HG03558 (cell line): Measurements from ENCODE around the gene ALPK3.
"Not testable (repeated sequence)": the region's sequence is repeated elsewhere in the genome, so short reads cannot be mapped to it uniquely, and the experiment has no call there.

Source experiments
- ATAC-seq: cut with Tn5 transposase; IDR thresholded peaks from one replicate; pipeline ENCODE4 v1.9.1; 2021; ENCODE audit warnings: moderate number of reproducible peaks; ENCODE audit not compliant: unreplicated experiment; ENCODE audit errors: extremely low read depth

ALPK3 gene

GRCh38 chr15:84839714-84840113, 22.6 kb downstream of the ALPK3 start:
- no peak for ATAC-seq

- no peak for ATAC-seq
Observed at GRCh38 chr15:84840255-84840654, 23.1 kb downstream of the ALPK3 start.

DNA sequence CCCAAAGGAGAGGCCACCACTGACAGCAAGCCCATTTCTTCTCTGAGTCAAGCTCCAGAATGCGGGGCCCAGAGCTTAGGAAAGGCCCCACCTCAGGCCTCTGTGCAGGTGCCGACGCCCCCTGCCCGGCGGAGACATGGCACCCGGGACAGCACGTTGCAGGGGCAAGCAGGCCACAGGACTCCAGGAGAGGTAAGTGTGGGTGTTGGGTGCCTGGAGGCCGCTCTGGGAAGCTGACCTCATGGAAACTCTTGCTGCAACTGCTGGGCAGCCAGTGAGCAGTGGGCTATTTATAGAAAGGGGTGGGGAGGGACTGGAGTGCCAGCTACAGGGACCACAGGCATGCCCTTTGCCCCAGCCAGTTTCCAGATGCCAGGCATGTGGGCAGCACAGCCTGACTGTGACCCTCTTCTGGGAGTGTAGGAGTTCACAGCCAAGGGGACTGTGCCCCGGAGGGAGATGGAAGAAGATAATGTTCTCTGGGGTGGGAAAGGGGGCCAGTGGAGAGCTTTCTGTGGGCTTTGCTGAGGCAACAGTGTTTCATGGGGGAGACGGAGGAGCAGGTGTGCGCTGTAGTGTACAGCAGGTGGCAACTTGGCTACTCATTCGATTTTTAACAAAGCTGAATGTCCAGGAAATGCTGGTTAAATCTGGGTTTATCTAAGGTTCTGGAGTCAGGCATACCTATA, 23.7 kb downstream of the ALPK3 start:
- no peak for ATAC-seq

DNA sequence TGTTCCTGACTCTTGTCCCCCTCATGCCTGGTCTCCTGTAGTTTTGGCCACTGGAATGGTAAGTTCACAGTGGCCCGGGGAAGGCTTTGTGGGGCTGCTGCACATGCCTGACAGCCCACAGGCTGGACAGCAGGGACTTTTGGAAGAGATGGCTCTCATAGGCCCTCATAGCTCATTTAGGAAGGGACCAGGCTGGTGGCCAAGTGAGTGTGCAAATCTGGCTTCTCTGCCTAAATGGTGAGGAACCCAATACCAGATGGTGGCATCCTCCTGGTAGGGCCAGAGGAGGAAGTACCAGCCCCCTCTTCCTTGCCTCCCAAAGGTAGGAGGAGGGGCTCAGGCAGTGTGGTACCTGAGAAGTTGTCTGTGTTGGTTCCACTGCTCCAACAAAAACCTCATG, 25.6 kb downstream of the ALPK3 start:
- no peak for ATAC-seq

- no peak for ATAC-seq
Observed at GRCh38 chr15:84844964-84845363, 27.8 kb downstream of the ALPK3 start.

DNA sequence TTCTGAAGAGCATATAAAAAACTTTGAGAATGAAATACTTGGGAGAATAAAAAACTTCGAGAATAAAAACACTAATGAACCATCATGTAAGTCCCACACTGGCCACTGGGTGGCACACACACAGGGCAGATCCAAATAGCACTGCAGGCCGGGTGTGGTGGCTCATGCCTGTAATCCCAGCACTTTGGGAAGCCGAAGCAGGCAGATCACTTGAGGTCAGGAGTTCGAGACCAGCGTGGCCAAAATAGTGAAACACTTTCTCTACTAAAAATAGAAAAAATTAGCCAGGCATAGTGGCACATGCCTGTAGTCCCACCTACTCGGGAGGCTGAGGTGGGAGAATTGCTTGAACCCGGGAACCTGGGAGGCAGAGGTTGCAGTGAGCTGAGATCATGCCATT, 28.5 kb downstream of the ALPK3 start:
- ATAC-seq: not testable (repeated sequence)

GRCh38 chr15:84846269-84846668, 29.1 kb downstream of the ALPK3 start:
- ATAC-seq: no peak

GRCh38 chr15:84847382-84847781, 30.2 kb downstream of the ALPK3 start:
- no peak for ATAC-seq

DNA sequence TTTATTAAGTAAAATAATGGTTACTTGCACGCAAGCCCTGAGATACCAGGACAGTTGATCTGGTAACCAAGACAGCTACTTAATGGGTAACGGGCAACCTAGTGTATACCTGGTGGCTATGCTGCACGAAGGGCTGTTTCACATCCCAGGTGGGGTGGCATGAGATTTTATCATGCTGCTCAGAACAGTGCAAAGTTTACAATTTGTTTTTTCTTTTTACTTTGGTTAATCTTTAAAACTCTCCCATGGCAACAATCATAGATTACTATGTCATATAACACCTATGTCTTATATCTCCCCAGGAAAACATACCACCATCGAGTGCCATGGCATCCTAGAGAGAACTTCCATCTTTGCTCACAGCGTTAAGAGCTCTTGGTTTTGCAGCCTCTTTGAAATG, 35.1 kb downstream of the ALPK3 start:
- ATAC-seq: no peak

DNA sequence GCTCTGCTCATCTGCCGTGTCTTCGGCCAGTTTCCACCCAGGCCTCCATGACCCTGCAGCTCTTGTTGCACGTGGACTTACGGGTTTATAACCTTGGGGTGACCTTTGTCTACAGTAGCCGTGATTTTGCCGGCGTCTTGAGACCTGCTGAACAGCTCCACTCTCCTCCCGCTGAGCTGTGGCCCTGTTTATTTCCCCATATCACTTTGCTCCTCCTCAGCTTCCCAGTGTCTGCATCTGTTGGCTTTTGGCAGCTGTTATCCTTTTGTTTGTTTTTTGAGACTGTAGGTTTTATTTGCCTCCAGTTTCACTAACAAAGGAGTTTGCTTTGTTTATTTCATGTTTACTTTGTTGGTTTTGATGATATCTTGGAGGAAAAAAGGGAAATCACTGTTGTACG, 38.0 kb downstream of the ALPK3 start:
- ATAC-seq: no peak

- no peak for ATAC-seq
Observed at GRCh38 chr15:84855765-84856164, 38.6 kb downstream of the ALPK3 start.

- ATAC-seq: no peak
Observed at GRCh38 chr15:84856731-84857417, 39.7 kb downstream of the ALPK3 start.

GRCh38 chr15:84857418-84858004, 40.4 kb downstream of the ALPK3 start:
- ATAC-seq: no peak

DNA sequence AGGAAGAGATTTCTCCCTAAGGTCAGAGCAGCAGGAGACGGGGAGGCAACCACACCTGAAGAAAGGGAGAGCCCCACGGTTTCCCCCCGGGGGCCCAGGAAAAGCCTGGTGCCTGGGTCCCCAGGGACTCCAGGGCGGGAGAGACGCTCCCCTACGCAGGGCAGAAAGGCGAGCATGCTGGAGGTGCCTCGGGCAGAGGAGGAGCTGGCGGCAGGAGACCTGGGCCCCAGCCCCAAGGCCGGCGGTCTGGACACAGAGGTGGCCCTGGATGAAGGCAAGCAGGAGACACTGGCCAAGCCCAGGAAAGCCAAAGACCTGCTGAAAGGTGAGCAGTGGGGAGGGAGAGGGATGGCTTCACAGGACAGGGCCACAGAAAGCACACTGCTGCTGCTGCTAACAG, 41.1 kb downstream of the ALPK3 start:
- no peak for ATAC-seq

- no peak for ATAC-seq
Observed at GRCh38 chr15:84859144-84859543, 42.0 kb downstream of the ALPK3 start.

DNA sequence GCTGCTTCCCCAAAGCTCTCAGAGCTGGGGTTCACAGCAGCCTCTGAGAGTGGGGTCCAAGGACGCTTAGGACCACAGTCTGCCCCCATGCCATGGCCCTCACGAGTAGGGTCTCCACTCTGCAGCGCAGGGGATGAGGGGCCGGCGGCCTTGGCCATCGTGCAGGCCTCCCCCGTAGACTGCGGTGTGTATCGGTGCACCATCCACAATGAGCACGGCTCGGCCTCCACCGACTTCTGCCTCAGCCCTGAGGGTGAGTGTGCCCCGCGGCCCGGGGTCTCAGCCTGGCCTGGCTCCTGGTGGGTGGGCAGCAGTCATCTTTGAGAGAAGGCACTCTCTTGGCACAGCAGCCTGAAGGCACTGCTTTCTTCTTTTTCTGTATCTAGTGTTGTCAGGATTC, 42.5 kb downstream of the ALPK3 start:
- no peak for ATAC-seq

GRCh38 chr15:84861781-84862180, 44.6 kb downstream of the ALPK3 start:
- ATAC-seq: no peak

DNA sequence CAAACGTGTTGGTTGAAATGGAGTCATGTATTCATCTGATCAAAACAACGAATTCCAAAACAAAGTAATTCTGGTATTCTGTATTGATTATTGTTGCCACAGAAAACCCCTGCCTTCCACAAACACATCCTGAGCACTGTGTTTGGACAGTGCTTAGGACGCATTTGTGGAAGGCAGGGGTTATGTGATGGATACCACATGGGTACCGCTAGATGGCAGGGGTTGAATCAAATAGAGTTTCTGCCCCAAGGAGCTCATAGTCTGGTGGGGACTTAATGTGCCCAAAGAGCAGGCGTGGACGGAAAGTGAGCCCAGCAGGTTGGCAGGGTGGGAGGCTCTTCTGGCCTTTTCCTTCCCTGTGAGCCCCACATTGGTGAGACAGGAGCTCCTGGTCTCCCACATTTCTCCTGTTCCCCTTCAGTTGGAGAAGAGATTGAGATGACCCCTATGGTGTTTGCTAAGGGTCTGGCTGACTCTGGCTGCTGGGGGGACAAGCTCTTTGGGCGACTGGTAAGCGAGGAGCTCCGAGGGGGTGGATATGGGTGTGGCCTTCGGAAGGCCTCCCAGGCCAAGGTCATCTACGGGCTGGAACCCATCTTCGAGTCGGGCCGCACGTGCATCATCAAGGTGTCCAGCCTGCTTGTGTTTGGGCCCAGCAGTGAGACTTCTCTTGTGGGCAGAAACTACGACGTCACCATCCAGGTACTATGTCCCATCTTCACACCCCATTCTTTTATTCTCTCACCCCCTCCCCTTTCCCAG, 45.2 kb downstream of the ALPK3 start:
- no peak for ATAC-seq

GRCh38 chr15:84863565-84864443, 46.6 kb downstream of the ALPK3 start:
- ATAC-seq: no peak

GRCh38 chr15:84864444-84864795, 47.3 kb downstream of the ALPK3 start:
- ATAC-seq: no peak
